Measurements from ENCODE around the gene ATP13A1.

ATP13A1 gene

GRCh38 chr19:19662344-19662743, 1.1 kb downstream of the ATP13A1 start:
- DNase-seq: no peak

DNA sequence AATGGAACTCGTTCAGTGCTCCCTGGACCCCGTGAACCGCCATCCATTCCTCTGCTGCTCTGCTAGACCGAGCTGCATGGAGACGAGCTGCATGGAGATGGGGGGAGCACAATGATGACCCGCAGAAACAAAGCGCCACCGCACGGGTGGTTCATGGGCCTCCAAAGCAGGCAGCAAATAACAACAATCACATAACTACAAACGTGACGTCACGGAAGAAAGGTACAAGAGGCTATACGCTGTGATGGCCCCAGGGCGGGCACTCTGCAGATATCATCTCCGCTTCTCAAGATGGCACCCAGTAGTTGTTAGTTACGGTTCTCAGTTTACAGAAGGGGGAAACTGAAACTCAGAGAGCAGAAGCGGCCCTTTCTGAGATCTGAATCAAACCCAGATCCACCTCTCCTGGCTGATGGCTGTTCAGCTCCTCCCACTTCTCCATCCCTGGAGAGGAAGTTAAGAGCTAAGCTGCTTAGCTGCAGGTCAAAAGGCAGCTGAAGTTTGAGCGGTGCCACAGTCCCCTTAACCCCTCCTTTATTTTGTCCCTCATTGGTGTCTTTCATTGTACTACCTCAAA, 1.7 kb downstream of the ATP13A1 start:
- DNase-seq: peak in 3 of 5 donors; percentile 46 to 87 (median 50)

DNA sequence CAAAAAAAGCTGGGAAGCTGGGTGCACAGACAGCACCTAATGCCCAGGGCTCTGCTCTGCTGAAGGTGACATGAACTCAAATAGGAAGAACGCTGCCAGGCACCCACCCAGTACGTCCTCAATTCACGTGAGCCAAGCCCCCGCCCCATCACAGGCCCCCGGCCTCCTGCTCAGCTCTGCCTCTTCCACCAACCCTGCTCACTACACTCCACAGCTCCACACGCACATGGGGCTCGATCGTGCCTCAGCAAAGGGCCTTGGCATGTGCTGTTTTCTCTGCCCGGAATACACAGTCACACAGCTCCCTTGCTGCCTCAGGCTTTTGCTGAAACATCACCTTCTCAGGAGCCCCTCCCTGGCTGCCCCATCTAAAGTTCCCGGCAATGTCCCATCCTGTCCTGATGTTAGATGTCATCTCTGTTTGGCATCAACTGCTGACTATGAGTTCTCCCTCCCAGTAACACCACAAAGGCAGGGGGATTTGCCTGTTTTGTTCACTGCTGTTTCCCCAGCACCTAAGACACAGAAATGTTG, 2.3 kb downstream of the ATP13A1 start:
- no peak for DNase-seq

GRCh38 chr19:19659646-19660245, 3.7 kb downstream of the ATP13A1 start:
- no peak for DNase-seq

- DNase-seq: no peak
Measured at GRCh38 chr19:19657397-19657783, 6.1 kb downstream of the ATP13A1 start.

DNA sequence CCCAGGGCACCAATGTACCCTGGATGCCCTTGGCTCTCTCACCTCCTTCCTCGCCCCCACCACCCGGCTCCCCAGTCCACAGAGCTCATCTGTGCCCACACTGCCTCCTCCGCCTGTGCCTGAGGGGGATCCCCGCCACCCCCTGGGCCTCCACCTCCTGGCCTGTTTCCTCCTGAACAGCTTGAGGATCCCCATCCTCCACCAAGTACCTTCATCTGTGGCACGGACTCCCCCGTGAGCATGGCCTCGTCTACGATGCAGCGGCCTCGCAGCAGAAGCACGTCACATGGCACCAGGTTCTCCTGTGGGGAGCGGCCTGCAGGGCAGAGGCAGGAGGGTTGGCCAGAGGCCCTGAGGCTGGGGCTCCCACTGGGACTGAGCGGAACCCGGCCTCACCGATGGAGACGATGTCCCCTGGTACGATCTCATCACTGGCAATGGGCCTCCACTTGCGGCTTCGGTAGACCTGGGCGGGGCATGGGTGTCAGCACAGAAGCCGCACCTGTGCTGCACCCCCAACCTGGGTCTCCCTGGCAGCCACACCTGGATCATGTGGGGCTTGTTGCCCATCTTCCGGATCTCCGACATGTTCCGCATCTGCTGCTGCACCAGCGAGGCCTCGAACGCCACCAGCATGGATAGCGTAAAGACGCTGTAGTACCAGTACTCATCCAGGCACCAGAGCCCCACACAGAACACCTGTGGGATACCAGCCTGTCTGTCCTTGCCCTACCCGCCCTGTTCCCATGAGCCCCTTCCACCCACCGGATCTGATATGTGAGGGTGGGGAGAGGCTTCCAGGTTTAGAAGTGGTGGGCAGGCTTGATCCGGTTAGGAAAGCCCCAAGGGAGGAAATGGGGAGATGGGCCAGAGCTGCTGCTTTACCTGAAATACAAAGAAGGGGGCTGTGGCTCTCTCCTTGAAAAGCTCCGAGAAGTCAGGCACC, 6.8 kb downstream of the ATP13A1 start:
- DNase-seq: no peak

DNA sequence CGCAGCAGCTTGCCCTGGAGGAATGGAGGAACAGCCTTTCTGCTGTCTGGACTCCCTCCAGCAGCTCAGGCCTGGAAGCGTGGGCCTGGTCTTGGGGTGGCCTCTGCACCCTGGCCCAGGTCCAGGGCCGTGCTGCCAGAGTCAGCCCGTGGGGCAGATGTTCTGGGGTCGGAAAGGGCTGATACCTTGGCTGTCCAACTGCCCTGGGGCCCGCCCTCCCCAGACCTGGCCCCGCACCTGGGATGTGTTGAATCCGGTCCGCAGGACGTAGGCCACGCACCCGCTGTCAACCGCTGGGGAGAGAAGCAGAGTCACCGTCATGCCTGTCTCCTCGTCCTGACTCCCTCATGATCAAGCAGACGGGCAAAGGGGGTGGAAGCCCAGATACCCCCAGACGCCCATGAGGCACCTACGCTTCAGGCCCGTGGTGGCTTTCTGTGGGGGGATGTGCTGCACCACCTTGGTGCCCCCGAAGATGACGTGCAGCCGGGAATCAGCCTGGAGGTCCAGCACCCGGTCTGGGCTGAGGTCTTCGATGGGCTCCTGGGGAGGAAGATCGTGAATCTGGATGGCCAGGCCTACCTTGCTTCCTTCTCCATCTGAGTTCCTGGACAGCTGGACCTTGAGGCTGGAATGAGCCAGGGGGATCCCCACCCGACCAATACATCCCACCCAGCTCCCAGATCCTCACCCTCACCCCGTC, 7.7 kb downstream of the ATP13A1 start:
- DNase-seq: no peak

DNA sequence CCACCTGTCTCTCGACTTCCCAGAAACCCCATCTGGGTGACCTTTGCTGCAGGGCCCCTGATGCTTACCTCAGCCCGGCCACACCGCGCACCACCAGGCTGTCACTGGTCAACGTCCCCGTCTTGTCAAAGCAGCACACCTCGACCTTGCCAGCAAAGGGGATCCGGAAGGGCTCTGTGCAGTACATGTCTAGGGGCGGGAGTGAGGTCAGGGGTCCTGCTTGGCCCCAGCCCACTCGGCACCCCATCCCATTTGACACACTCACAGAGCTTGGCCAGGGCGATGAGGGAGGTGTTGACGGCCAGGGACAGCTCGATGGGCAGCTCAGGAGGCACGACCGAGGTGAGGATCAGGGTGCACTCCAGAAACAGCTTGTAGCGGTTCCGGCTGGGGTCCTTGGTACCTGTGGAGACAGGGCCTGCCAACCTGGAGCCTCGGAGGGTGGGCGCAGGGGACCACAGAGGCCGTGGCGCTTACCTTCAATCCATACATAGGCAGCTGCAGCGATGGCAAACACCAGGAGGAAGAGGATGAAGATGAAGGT, 8.4 kb downstream of the ATP13A1 start:
- DNase-seq: no peak

GRCh38 chr19:19654441-19654840, 9.0 kb downstream of the ATP13A1 start:
- no peak for DNase-seq

- DNase-seq: no peak
Measured at GRCh38 chr19:19653597-19654147, 9.8 kb downstream of the ATP13A1 start.

GRCh38 chr19:19652482-19653295, 10.8 kb downstream of the ATP13A1 start:
- no peak for DNase-seq

DNA sequence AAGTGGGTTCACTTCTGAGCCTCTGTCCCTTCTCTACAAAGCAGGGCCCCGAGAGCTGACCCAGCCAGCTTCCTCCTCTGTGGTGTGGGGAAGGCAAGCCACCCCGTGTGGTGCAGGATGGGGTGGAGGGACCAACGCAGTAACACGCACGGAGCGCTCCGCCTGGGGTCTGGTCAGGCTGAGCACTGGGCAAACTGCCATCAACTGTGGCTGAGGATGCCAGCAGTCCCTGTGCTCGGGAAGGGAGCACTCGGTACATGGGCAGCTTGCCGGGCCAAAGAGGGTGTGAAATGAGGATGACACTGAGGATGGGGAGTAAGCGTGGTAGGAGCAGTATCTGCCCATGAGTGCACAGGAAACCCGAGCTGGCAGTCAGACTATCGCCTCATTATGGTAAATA, 12.4 kb downstream of the ATP13A1 start:
- no peak for DNase-seq

DNA sequence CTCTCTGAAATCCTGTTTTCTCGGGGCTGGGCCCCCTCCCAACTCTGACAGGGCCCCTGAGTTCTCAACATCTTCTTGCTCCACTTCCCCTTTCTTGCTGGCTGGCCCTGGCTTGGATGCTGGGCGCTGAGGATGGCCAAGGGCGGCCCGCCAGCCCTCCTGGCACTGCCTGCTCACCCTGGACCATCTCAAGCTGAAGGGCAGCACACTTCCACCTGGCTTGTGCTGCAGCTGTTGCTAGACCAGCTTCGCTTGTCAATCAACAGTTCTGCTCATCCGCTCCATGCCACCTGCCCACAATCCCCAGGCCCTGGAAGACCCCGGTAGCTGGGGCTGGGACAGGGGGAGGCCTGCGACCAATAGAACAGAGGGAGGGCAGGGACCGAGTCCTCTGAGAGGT, 13.1 kb downstream of the ATP13A1 start:
- DNase-seq: no peak

DNA sequence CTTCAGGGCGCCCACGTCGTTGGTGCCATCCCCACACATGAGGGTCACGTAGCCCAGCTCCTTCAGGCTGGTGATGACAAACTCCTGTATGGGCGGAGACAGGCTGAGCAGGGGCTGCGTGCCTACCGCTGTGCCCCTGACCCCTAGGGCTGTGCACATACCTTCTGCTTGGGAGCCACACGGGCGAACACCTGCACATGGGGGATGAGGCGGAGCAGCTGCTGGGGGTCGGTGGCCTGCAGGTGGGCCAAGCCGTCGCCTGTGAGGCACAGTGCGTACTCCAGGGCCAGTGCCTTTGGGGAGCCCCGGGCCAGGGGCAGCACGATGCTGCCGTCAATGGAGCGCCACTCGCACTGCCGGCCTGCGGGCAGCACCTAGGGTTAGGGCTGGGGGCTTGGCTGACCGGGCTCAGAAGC, 13.9 kb downstream of the ATP13A1 start:
- DNase-seq: no peak

DNA sequence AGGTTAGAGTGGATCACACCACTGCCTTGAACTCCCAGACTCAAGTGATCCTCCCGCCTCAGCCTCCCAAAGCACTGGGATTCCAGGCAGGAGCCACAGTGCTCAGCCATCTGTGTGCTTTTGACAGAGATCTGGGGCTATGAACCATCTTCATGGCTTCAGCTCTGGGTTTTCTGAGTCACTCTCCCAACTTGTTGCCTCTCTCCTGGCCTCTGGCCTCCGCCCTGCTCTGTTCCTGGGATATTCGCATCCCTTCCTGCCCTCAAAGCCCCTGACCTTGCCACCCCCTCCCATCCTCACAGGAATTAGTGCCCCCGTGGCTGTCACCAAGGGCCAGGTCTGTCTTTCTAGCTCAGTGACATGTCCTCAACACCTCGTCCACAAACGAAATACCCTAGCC, 14.3 kb downstream of the ATP13A1 start:
- no peak for DNase-seq

DNA sequence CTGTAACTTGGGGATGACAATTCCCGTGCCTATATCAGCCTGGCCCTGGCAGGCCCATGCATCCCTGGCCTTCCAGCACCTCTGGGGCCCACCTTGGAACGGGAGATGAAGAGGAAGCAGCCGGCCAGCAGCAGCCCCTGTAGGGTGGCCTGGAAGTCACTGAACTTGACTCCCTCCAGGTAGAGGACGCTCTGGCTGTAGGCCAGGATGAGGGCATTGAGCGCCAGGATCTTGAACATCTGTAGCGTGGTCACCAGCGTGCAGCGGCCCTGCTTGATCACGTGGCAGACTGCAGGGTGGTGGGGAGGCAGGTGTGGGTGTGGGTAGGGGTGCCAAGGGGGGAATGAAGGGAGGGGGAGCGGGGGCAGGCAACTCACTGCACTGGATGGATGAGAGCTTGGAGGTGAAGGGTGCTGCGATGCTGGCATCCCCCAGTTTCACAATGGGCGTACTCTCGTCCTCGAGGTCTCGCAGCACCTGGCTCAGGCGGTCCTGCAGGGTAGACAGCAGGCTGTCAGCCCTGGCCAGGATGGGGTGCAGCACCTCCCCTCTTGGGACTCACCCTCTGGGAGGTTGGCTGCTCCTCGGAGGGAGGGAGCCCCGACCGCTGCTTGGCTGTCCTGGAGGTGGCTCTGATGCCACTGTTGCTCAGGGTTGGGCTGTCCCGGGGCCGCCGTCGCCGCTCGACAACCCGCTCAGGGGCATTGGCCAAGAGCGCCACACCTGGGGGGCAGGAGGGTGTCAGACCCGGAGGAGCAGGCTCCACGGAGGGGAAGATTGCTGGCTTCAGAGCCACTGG, 16.2 kb downstream of the ATP13A1 start:
- no peak for DNase-seq

DNA sequence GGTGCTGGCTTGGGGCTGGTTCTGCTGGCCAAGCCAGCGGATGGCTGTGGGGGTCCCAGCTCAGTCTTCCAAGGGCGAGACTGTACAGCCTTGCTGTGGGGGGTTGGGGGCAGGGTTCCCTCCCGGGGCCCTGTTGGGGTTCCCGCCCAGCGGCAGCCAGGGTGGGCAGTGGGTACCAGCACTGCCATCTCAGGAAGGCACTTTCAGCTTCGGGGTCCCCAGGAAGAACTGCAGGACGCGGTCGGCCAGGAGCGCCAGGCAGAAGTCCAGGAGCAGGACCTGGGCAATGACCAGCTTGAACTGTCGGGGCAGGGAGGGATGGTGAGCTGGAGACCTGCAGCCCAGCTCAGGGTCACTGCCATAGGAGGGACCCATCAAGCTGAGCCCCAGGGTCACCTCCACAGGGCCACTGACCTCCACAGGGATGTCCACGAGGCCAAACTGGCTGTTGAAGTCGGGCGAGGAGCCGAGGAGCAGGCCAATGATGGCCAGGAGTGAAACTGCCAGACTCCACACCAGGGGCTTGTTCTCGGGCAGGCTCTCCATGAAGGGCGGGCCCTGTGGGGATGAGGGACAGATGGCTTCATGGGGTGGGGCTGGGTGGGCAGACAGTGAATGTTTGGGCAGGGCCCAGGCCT, 18.1 kb downstream of the ATP13A1 start:
- no peak for DNase-seq

DNA sequence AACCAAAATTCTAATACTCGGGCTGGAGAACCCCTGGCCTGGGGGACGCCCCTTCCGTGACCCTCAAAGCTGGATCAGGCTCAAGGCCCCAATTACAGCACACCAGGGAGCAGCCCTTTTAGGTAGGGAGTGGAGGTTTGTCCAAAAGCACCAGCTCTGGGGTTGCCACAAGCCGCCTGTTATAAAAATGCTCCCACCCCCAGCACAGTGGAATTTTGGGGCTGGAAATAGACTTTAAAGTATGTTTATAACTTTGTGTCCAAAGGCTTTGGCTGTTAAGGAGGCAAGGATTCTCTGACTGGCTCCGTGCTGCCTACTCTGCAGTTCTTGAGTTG, 19.5 kb downstream of the ATP13A1 start:
- no peak for DNase-seq

GRCh38 chr19:19643158-19644053, 20.1 kb downstream of the ATP13A1 start, which contains the start of gene GMIP:
TSS of gene GMIP (minus strand) at chr19:19643657. CDS start at chr19:19643529, 128 bp downstream.
- DNase-seq: peak; percentile 75 to 89 (median 83)

Measured in T-helper 1 cell (primary cell).